NB4 (cell line): Measurements from ENCODE around the gene MRPL58.
"Not testable (repeated sequence)": the region's sequence is repeated elsewhere in the genome, so short reads cannot be mapped to it uniquely, and the experiment has no call there.

Experiments used
- DNase-seq: peaks from one replicate; pipeline ENCODE4 v3.0.0; 2010; ENCODE audit warnings: low read depth
- H3K4me3 ChIP-seq: one replicate; pipeline ENCODE4 v1.5.1; 2011; ENCODE audit warnings: mild to moderate bottlenecking, low read depth, low read length, moderate library complexity
- CTCF ChIP-seq: IDR thresholded peaks from one replicate; pipeline ENCODE4 v1.5.1; 2012; ENCODE audit warnings: low read depth, low read length
- MAX ChIP-seq: IDR thresholded peaks from 2 replicates; pipeline ENCODE4 v1.6.1; 2011; ENCODE audit warnings: low read depth, low read length
- MYC ChIP-seq: IDR thresholded peaks from 2 replicates; pipeline ENCODE4 v1.6.1; 2011; ENCODE audit warnings: low read depth, low read length
- POLR2A ChIP-seq: IDR thresholded peaks from 2 replicates; pipeline ENCODE4 v1.6.1; 2011; ENCODE audit warnings: mild to moderate bottlenecking; ENCODE audit not compliant: insufficient read length; ENCODE audit errors: extremely low read depth

MRPL58 gene

GRCh38 chr17:75019710-75020109, 7.2 kb downstream of the MRPL58 start:
- H3K4me3 ChIP-seq, result no peak overlapping the region
- no peak for DNase-seq
- TF ChIP-seq POLR2A (no peak), MYC (no peak), MAX (no peak), CTCF (no peak)

GRCh38 chr17:75020331-75021110, 8.1 kb downstream of the MRPL58 start:
- DNase-seq, result no peak
- no peak overlapping the region for H3K4me3 ChIP-seq
- no peak for TF ChIP-seq MAX
- no peak for TF ChIP-seq POLR2A
- no peak for TF ChIP-seq MYC
- no peak for TF ChIP-seq CTCF

GRCh38 chr17:75024686-75025397, 12.4 kb downstream of the MRPL58 start:
- TF ChIP-seq MAX (no peak), MYC (no peak), CTCF (no peak), POLR2A (no peak)
- DNase-seq, result no peak
- H3K4me3 ChIP-seq, result no peak overlapping the region

GRCh38 chr17:75025398-75025734, 12.9 kb downstream of the MRPL58 start:
- not testable (repeated sequence) for DNase-seq, H3K4me3 ChIP-seq

GRCh38 chr17:75026650-75027049, 14.2 kb downstream of the MRPL58 start:
- not testable (repeated sequence) for H3K4me3 ChIP-seq, DNase-seq

GRCh38 chr17:75030161-75030560, 17.7 kb downstream of the MRPL58 start:
- no peak overlapping the region for H3K4me3 ChIP-seq
- no peak for DNase-seq
- TF ChIP-seq MYC (no peak), MAX (no peak), POLR2A (no peak), CTCF (no peak)
